ENCODE data around the gene ALDOB.
A peak's percentile ranks its signal among the peaks of the same experiment; 100 is the strongest.

- TF ChIP-seq POLR2AphosphoS5 (IDR thresholded peaks at IDR 0.05; ENCODE audit: low read depth, low read length) (peak; percentile 59), MXI1 (IDR thresholded peaks at IDR 0.05; ENCODE audit: borderline replicate concordance, low read depth, low read length) (no peak), ZNF275 (CRISPR knock-in tag; IDR thresholded peaks at IDR 0.05; ENCODE audit: borderline replicate concordance) (no peak), PBX3 (CRISPR knock-in tag; IDR thresholded peaks at IDR 0.05; ENCODE audit: borderline replicate concordance) (no peak), CTCF (CRISPR knock-in tag; IDR thresholded peaks at IDR 0.05) (no peak)
Observed at GRCh38 chr9:101409079-101409477, 26.5 kb downstream of the ALDOB start.
